HG03442 (cell line): ENCODE results near the gene ADGRG6.
"Not testable (repeated sequence)": the region's sequence is repeated elsewhere in the genome, so short reads cannot be mapped to it uniquely, and the experiment has no call there.

Source experiments
- ATAC-seq: cut with Tn5 transposase; IDR thresholded peaks from one replicate; pipeline ENCODE4 v1.9.1; 2021; ENCODE audit warnings: mild to moderate bottlenecking, moderate library complexity; ENCODE audit not compliant: unreplicated experiment

The ADGRG6 gene

DNA sequence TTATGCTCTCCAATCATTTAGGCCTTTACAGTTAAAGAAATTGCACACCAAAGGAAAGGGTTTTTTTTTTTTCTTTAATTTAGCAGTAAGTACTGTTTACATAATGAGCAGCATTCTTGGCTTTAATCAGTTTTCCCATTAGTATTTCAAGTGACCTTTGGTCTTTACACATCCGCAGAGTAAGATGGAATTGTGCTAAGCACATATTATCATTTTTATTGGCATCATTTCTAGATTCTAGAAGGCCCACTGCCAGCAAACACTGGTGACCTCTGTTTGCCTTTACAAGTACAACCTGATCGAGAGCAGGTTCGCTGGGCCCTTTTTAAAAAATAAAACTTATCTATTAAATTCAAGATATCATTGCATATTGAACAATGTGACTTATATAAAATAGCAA is 104.3 kb downstream of the ADGRG6 start:
- no peak for ATAC-seq

DNA sequence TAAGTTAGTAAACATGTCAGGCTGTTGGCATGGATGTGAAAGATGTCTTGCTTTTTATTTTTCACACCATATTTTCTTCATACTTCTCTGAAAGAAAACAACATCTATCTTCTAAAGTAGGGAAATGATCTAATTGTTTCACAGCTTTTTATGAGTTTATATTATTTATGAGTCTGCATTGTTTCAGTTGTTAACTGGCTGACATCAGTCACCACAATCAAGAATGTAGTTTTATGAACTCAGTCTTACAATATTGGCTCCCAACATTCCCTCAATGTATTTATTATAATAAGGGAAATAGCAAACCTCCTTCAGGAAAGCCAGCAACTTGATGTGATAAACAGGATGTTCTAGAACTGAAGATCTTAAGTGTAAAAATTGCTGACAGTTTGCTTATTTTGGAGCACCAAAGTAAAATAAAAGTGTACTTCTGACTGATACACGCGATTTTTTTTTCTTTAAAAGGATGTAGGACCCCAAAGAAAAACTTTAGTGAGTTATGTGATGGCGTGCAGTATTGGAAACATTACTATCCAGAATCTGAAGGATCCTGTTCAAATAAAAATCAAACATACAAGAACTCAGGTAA is 106.0 kb downstream of the ADGRG6 start:
- ATAC-seq, result no peak

DNA sequence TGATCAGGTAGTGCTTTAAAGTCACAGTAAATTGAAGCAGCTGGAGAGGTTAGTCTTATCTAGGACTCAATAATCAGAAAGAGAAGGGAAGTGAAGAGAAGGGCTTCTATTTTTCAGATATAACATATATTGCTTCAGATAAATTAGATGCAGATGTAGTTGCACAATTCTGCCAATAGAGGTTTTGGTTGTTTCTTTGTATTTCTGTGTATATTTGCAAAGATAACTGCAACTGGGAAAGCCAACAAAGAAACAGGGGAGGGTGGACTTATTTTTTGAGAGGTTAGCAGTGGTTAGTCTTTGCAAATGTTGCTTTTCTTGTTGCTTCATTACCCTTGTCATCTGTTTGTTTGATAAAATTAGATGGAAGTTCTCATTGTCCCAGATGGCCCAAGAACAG is 106.6 kb downstream of the ADGRG6 start:
- ATAC-seq, result no peak

DNA sequence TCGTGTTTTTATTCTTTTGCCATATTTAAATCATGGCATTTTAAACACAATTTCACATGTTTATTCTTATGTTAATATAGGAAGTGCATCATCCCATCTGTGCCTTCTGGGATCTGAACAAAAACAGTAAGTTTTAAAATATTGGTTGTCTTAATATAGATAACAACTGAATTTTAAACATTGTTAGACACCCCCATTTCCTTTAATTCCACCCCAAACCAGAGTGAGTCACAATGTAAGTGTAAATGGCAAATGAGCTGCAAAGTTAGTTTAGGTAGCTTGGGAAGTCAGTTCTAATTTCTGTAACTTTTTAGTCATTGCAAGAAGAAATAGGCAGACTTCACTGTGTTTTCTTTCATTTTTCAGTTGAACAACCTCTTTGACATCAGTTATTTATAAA is 108.0 kb downstream of the ADGRG6 start:
- no peak for ATAC-seq

DNA sequence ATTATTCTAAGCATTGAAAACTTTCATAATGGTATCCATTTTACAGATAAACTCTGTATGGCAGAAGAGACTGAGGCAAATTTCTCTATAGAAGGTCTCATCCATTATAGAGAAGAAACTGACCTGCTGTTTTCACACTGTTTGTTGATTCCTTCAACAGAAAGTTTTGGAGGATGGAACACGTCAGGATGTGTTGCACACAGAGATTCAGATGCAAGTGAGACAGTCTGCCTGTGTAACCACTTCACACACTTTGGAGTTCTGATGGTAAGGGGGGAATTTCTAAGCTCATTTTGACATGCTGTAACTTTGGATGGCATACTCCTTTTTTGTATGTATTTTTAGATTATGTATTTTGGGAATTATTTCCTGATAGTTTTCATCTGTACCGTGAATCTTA is 109.3 kb downstream of the ADGRG6 start:
- no peak for ATAC-seq

DNA sequence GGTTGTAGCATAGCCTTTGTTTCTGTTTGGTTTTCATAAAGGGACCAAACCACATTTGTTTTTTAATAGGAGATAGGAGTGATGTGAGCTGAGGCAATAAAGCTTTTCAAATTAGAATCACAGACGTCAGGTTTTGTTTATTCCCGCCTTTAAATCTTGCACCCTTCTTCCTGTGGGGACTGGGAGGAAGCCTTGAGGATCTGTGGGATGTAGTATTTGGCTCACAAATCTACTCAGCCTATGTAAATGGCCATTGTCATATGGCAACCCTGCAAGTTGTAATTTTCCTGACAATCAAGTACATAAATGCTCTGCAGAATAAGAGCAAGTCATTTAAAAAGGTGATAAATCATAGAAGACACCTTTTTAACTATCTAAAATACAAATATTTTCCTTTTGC is 110.4 kb downstream of the ADGRG6 start:
- no peak for ATAC-seq

DNA sequence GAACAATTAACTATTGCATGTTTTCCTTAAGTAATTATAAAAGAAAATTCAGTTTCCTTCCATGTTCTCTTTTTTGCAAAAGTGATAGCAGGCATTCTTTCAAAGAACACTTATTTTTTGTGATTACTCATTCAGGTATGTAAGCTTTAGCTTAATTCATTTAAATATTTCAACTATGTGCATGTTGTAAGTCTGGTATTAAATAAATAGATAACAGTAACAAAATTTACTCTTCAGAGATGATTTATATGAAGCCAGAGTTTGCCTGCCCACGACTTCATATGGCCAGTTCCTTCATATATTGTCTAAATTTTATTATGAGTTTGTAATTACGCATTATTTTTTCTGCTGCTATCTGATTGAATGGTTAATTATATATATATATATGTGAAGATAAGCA is 110.9 kb downstream of the ADGRG6 start:
- ATAC-seq, result no peak

DNA sequence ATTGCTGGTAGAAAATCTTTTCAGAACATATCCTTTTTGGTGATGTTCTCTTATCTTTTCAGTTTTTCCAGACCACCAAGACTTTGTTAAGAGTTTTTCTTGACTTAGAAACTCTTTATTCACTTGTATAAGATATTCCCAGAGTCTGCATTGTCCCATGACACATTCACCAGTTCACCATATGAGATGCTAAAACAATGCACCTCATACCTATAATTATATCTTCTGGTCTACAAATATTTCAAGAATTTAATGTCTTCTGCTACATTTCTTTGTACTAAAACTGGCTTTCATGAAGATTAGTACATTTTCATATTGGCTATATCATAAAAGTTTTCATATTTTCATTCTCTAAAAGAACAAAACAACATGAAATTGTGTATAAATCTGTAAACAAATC is 111.3 kb downstream of the ADGRG6 start:
- no peak for ATAC-seq

DNA sequence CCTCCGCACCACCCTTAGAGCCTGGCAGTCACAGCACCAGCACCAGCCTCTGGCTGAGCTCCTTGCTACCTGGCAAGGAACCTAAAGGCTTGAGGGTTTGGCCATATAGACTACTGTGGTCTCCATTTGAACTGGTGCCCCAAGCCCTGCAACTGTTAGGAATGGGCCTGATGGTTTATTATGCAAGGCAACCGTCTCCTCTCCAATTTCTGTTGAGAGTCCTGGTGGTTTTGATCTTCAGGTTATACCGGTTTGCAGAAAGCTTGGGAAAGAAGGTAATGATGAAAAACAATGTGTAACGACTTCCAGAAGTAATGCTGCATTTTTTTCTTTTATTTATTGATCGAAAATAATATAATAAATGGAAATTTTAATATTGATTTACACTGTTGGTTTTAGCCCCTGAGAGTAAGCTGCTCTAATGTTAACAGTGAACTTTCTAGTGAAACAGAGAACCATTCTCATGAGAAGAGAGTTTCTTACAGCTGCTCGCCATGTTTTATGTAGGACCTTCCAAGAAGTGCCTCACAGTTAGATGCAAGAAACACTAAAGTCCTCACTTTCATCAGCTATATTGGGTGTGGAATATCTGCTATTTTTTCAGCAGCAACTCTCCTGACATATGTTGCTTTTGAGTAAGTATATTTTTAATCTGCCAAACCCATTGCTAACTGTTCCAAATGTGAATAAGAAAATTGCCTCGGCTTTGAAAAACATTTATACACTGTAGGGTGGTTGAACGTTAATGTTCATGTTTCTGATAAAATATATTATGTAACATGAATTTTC is 112.8 kb downstream of the ADGRG6 start:
- ATAC-seq, result no peak

DNA sequence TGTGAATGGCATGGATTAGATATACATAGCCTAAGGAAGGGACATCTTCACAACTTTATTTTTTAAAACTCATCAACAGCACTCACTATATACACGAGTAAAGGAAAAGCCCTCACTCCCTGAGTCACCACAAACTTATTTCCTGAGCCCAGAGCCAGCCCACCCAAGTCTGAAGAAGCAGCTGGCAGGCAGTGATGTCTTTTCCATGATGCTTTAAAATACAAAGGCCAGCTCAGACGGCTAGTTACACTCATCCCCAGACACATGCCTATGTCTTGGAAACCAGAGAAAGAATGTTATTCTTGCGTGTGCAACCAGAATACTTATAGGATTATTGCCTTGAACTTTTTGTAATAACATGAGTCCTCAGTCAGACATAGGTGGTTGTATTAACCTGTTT is 114.4 kb downstream of the ADGRG6 start:
- ATAC-seq, result no peak

DNA sequence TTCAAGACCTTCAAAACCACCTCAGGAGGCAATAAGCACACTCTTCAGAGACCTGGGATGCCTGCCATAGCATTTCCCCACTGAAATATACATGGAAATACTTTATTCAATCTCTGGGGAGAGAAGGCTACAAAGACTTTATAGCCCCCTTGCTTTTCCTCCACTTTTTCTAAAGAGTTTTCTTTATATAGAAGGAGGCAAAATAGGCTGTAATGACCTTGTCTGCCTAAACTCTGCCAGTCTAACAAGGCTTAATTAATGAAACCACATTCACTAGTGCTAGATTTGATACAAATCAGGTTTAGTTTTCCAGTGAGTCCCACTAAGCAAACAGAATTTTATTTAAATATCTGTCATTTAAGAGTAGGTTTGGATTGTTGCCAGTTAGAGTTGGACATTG is 114.9 kb downstream of the ADGRG6 start:
- no peak for ATAC-seq

DNA sequence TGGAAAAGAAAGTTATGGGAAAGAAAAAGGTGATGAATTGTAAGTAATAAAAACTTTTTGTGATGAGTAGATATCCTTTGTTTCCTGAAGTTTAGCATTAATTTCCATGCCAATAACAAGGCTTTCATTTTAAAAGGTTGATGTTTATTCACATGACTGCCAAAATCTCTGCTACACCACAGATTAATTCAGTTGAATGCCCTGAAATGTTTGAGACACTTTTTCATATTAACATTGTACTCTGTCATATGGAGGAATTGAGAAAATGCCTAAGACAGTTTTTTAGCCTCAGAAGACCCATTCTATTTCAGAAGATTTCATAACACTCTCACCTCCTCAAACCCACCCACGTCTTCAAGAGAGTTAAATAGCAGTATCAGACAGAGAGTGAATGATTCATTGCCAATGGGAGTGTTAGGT is 115.5 kb downstream of the ADGRG6 start:
- ATAC-seq, result no peak

DNA sequence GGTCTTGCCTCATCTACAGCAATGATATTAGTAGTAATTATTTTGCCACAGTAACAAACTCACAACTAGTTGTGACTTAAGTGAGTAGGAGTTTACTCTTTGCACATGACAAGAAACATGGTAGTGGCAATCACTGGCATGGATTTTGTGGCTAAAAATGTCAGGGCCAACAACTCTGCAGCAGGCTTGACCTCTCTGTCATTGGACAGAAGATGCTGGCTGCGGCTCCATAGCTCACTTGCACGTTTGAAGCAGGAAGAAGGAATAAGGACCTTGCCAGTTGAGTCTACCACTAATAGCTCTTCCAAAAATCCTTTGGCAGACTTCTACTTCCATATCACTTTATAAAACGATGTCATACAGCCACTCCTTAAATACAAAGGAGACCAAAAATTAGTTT is 117.3 kb downstream of the ADGRG6 start:
- ATAC-seq, result no peak

DNA sequence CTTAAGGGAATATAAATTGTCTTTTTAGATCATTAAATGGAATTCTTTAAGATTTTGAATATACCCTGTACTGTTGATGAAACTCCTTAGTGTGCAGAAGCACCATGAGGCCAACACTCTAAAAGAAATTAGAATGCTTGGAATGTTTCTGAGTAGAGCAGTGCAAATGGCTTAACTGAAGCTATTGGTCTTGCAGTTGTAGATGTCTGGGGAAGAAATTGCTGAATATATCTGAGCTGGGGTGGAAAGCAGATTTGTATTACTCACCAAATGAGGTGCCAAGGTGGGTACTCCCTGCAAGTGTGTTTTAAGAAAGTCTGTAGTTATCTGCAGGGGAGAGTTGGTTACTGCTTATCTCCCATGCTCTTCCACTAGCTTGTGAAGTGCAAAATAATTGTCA is 119.0 kb downstream of the ADGRG6 start:
- no peak for ATAC-seq

DNA sequence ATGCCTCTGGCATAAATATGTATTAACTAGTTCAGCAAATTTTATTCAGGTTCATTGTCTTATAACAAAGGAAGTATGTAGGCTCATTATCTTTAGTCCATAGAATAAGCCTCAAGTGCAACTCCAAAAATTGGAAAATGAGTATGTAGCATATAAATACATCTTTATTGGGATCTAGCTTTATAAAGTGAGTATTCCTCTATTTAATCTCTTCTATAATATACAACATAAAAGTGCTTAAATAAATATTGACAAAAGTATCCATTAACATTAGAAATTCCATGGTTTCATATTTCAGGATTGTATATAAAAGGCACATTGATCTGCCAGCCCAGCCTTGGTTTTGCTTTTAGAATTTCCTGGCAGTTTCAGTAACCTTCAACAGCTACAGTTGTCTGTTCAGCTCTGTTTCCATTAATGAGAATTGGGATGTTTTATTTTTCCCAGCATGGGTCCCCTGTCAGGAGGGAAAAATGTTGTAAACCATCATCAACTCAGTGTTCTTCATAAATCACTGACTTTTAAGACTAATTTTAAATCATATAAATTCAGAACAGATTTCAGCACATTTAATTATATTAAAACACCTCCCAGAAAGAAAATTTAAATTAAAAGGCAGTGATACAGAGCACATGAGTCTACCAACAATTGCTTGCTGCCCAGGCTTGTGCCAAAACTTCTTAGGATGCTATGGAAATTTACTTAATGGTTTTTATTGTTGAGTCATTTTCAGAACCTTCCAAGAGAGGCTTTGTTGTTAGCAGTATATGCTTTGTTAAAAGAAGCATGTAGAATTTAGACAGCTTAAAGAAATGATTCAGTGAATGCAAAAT is 119.7 kb downstream of the ADGRG6 start:
- ATAC-seq, result no peak

DNA sequence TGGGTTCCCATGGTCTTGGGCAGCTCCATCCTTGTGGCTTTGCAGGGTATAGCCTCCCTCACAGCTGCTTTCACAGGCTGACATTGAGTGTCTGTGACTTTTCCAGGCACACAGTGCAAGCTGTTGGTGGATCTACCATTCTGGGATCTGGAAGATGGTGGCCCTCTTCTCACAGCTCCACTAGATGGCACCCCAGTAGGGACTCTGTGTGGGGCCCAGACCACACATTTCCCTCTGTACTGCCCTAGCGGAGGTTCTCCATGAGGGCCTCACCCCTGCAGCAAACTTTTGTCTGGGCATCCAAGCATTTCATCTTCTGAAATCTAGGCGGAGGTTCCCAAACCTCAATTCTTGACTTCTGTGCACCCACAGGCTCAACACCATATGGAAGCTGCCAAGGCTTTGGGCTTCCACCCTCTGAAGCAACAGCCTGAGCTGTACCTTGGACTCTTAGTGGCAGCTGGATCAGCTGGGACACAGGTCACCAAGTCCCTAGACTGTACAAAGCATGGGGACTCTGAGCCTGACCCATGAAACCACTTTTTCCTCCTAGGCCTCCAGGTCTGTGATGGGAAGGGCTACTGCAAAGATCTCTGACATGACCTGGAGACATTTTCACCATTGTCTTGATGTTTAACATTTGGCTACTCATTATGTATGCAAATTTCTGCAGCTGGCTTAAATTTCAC is 124.8 kb downstream of the ADGRG6 start:
- not testable (repeated sequence) for ATAC-seq

DNA sequence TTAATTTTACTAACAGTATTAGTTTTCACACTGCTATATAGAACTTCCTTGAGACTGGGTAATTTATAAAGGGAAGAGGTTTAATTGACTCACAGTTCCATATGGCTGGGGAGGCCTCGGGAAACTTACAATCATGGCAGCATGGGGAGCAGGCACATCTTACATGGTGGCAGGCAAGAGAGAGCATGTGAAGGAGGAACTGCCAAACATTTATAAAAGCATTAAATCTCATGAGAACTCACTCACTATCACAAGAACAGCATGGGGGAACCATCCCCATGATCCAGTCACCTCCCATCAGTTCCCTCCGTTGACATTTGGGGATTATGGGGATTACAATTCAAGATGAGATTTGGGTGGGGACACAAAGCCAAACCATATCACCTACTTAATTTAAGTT is 126.7 kb downstream of the ADGRG6 start:
- ATAC-seq, result not testable (repeated sequence)

DNA sequence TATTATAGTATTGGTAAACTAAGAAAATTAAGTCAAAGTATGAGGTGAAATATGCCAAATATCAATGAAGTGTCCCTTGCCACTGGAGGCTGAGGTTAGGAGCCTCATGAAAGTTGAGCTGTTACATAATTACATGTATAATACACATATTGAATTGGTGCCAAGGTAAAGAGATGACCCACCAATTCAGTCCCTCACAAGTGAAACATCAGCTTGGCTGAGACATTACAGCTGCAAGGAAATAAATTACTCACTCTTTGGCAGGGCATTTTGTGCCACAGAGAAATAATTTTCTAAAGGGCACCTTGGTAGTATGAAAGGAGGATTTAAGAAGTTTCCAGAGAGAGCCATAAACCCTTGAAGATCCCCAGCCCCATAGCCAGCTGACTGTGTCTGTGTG is 127.4 kb downstream of the ADGRG6 start:
- ATAC-seq, result no peak

DNA sequence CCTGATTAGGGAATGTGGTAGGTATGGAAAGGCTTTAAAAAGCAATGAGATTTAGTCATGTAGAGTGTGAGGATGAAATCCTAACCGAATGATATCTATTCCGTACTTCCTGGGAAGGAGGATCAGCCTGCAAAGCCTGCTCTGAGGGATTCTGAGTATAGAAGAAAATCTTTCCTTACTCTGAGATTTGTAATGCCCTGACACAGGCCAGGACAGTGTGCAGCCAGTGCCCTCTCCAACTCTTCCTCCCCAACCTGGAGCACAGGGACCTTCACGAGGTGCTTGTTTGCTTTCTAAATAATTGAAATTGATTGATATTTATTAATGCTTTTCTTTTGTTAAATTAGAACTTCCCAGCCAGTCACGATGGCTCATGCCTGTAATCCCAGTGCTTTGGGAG is 131.6 kb downstream of the ADGRG6 start:
- ATAC-seq, result no peak

DNA sequence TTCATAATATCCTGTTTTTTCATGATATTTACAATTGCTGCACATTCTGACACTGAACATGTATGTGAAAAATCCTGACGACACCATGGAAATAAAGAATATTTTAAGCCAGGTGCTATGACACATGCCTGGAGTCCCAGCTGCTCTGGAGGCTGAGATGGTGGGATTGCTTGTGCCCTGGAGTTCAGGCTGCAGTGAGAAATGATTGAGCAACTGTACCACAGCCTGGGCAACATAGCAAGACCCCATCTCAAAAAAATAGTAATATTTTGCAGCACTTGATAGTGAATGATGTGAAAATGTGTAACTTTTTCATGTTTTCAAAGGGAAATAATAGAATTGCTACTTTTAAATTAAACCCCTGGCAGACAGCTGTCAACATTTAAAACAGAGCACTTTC is 137.1 kb downstream of the ADGRG6 start:
- ATAC-seq, result no peak

DNA sequence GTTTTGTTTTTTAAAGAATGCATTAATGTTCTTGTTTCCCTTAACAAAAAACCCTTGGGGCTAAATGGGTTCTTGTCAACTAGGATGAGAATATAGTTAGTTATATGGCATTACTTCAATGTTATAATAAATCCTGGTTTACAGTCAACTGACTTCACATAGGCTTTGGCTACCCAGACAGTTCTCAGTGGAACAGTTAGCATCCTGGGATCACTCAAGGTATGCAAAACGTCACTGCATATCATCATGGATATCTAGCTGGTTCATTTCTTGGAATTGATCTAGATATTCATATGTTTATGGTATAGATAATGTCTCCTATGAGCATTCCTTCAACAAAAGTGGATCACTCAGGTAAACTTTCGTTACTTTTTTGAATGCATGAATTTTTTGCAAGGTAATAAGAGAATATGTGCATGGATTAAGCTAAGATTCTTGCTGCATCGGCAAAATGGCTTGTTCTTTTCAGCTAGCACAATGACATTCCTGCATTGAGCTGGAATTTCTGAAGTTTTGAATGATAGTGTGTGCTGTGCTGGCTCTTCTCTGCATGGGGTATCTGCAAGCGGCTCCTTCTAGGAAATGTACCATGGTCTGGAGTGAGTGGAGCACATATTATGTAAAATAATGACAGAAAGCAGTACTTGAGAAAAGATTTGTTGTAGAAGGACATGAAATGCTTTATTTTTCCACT is 138.9 kb downstream of the ADGRG6 start:
- no peak for ATAC-seq
